GM18907 (cell line): ENCODE measurements around the gene KATNB1.
"Not testable (repeated sequence)": the region's sequence is repeated elsewhere in the genome, so short reads cannot be mapped to it uniquely, and the experiment has no call there.

ENCODE experiments used
- ATAC-seq: cut with Tn5 transposase; IDR thresholded peaks from one replicate; pipeline ENCODE4 v1.9.1; 2021; ENCODE audit warnings: mild to moderate bottlenecking, moderate library complexity; ENCODE audit not compliant: unreplicated experiment

The KATNB1 gene

GRCh38 chr16:57725151-57725550 lies 10.4 kb upstream of the KATNB1 start:
- no peak for ATAC-seq

- no peak for ATAC-seq
Measured at GRCh38 chr16:57725554-57725953, 10.0 kb upstream of the KATNB1 start.

- no peak for ATAC-seq
Measured at GRCh38 chr16:57725976-57726375, 9.6 kb upstream of the KATNB1 start.

- ATAC-seq, result no peak
Measured at GRCh38 chr16:57726433-57726947, 9.1 kb upstream of the KATNB1 start.

- no peak for ATAC-seq
Measured at GRCh38 chr16:57727610-57728009, 8.0 kb upstream of the KATNB1 start.

- no peak for ATAC-seq
Measured at GRCh38 chr16:57728336-57729181, 7.0 kb upstream of the KATNB1 start.

- no peak for ATAC-seq
Measured at GRCh38 chr16:57729182-57729484, 6.4 kb upstream of the KATNB1 start.

GRCh38 chr16:57729852-57730251 lies 5.7 kb upstream of the KATNB1 start:
- ATAC-seq, result not testable (repeated sequence)

- no peak for ATAC-seq
Measured at GRCh38 chr16:57730771-57731730, 4.5 kb upstream of the KATNB1 start.

GRCh38 chr16:57732037-57732436 lies 3.5 kb upstream of the KATNB1 start:
- ATAC-seq, result no peak

- no peak for ATAC-seq
Measured at GRCh38 chr16:57732714-57733113, 2.9 kb upstream of the KATNB1 start.

- no peak for ATAC-seq
Measured at GRCh38 chr16:57734308-57734924, 1.2 kb upstream of the KATNB1 start.

GRCh38 chr16:57734925-57735754 lies 430 bp upstream of the KATNB1 start:
- peak; percentile 88 for ATAC-seq

GRCh38 chr16:57736419-57737351 lies 1.1 kb downstream of the KATNB1 start:
- ATAC-seq, result no peak

GRCh38 chr16:57738844-57739243 lies 3.3 kb downstream of the KATNB1 start:
- ATAC-seq, result no peak

GRCh38 chr16:57739756-57740422 lies 4.3 kb downstream of the KATNB1 start:
- ATAC-seq, result no peak

- ATAC-seq, result no peak
Measured at GRCh38 chr16:57740423-57741071, 5.0 kb downstream of the KATNB1 start.

GRCh38 chr16:57741660-57742191 lies 6.2 kb downstream of the KATNB1 start:
- ATAC-seq, result no peak
